B cell (primary cell): ENCODE measurements around the gene ACAA2. TPM values are rescaled to one million over a fixed set of nuclear protein-coding genes. Genes with fewer than 3 reads are reported as not detected.

Experiments
- ATAC-seq: fragments of 200-7000 bp; cut with Tn5 transposase; one replicate; pipeline ENCODE4 v1.10.0; 2021; ENCODE audit warnings: low read depth, mild to moderate bottlenecking, moderate number of reproducible peaks, moderate library complexity
- CTCF ChIA-PET: fragments of 350-600 bp; sonication (Branson Sonifier 250); formaldehyde crosslinking; loops from one replicate; lab custom pipeline; 2021; ENCODE audit warnings: antibody characterized with exemption, inconsistent platforms; lab: Charles Lee
- POLR2A ChIA-PET: fragments of 350-600 bp; sonication (Branson Sonifier 250); formaldehyde crosslinking; loops from one replicate; lab custom pipeline; 2021; ENCODE audit warnings: antibody characterized with exemption; lab: Charles Lee
- DNase-seq: peaks from one replicate; pipeline ENCODE4 v3.0.0; 2013
- H2AFZ ChIP-seq: 2 replicates; pipeline ENCODE4 v1.6.1; 2012; ENCODE audit warnings: mild to moderate bottlenecking, low read depth, low read length; ENCODE audit not compliant: insufficient read depth, poor library complexity, severe bottlenecking
- H3K27ac ChIP-seq, 2 donors: 1 replicate in 1 of 2; 2 replicates in 1 of 2; pipeline ENCODE4 v1.5.1; 2012 to 2013; ENCODE audit warnings: low read length in 2 of 2, mild to moderate bottlenecking in 2 of 2, moderate library complexity in 1 of 2
- H3K27me3 ChIP-seq, 4 experiments: fragments of 200-600 bp in 1 of 4; sonication (generic) in 1 of 4; replicated peaks in 1 of 4; 1 replicate in 2 of 4; 2 replicates in 2 of 4; pipeline versions ENCODE4 v1.6.1 to v1.7.0; 2013 to 2016; ENCODE audit warnings: low read length in 3 of 4, mild to moderate bottlenecking in 2 of 4, mixed read lengths in 1 of 4, moderate library complexity in 1 of 4; ENCODE audit not compliant: insufficient read depth in 4 of 4, control insufficient read depth in 3 of 4; ENCODE audit errors: control extremely low read depth in 1 of 4
- H3K36me3 ChIP-seq, 2 experiments: replicated peaks in 1 of 2; 1 replicate in 1 of 2; 2 replicates in 1 of 2; pipeline versions ENCODE4 v1.6.1 to v1.7.1; 2013; ENCODE audit warnings: low read length in 1 of 2; ENCODE audit not compliant: insufficient read depth in 2 of 2, control insufficient read depth in 1 of 2; ENCODE audit errors: control extremely low read depth in 1 of 2, extremely low read depth in 1 of 2
- H3K4me1 ChIP-seq, 2 donors: fragments of 200-600 bp in 1 of 2; sonication (generic) in 1 of 2; 1 replicate in 1 of 2; 2 replicates in 1 of 2; pipeline versions ENCODE4 v1.5.1 to v1.6.1; 2013 to 2017; ENCODE audit warnings: low read length in 2 of 2; ENCODE audit not compliant: control insufficient read depth in 2 of 2, insufficient read depth in 2 of 2
- H3K4me2 ChIP-seq: replicated peaks from 2 replicates; pipeline ENCODE3; 2012; ENCODE audit warnings: mild to moderate bottlenecking, low read depth, low read length; ENCODE audit not compliant: poor library complexity, severe bottlenecking
- H3K4me3 ChIP-seq, 5 experiments: fragments of 200-600 bp in 1 of 5; sonication (generic) in 1 of 5; 1 replicate in 3 of 5; 2 replicates in 2 of 5; pipeline versions ENCODE4 v1.5.1 to v1.7.0; 2011 to 2016; ENCODE audit warnings: low read length in 4 of 5, mild to moderate bottlenecking in 4 of 5, low read depth in 2 of 5, control low read depth in 1 of 5, moderate library complexity in 1 of 5; ENCODE audit not compliant: insufficient read depth in 1 of 5; ENCODE audit errors: control extremely low read depth in 1 of 5, extremely low read depth in 1 of 5
- H3K79me2 ChIP-seq: fragments of 200-600 bp; sonication (generic); one replicate; pipeline ENCODE4 v1.6.0; 2016; ENCODE audit warnings: low read length; ENCODE audit not compliant: control insufficient read depth, insufficient read depth
- H3K9ac ChIP-seq: fragments of 200-600 bp; sonication (generic); 2 replicates; pipeline ENCODE4 v1.6.1; 2017; ENCODE audit warnings: mild to moderate bottlenecking, low read length, moderate library complexity
- H3K9me3 ChIP-seq, 3 donors: one replicate each; pipeline versions ENCODE4 v1.6.1 to v1.7.1; 2013; ENCODE audit warnings: low read length in 2 of 3; ENCODE audit not compliant: control insufficient read depth in 2 of 3, insufficient read depth in 1 of 3; ENCODE audit errors: control extremely low read depth in 1 of 3
- H4K20me1 ChIP-seq: 2 replicates; pipeline ENCODE4 v1.6.0; 2012; ENCODE audit warnings: mild to moderate bottlenecking, low read length; ENCODE audit not compliant: insufficient read depth, control insufficient read depth, poor library complexity, severe bottlenecking
- H3K27ac Mint-ChIP-seq: one replicate; pipeline ENCODE4 v1.8.0; 2021; ENCODE audit warnings: mixed read lengths
- H3K27me3 Mint-ChIP-seq: one replicate; pipeline ENCODE4 v1.8.0; 2021; ENCODE audit warnings: mixed read lengths
- H3K4me1 Mint-ChIP-seq: one replicate; pipeline ENCODE4 v1.8.0; 2021; ENCODE audit warnings: mixed read lengths
- H3K4me3 Mint-ChIP-seq: one replicate; pipeline ENCODE4 v1.8.0; 2021; ENCODE audit warnings: mixed read lengths
- H3K9me3 Mint-ChIP-seq: one replicate; pipeline ENCODE4 v1.8.0; 2022; ENCODE audit warnings: mixed read lengths; ENCODE audit not compliant: insufficient read depth
- CTCF ChIP-seq: fragments of 200-600 bp; IDR thresholded peaks from one replicate; pipeline ENCODE4 v1.8.0; 2022; ENCODE audit warnings: antibody characterized with exemption, mild to moderate bottlenecking
- EZH2 ChIP-seq: IDR thresholded peaks from 2 replicates; pipeline ENCODE4 v1.6.1; 2012; ENCODE audit warnings: borderline replicate concordance, low read depth, mild to moderate bottlenecking, moderate library complexity, low read length; ENCODE audit not compliant: insufficient read depth, poor library complexity, severe bottlenecking
- WGBS: methylation state at CpG from one replicate; pipeline ENCODE4 v1.1.5; 2013; ENCODE audit warnings: missing lambda C conversion rate; ENCODE audit not compliant: insufficient coverage; 5-methylcytosine and 5-hydroxymethylcytosine counted together
- intact Hi-C: fragments of 100-400 bp; cut with micrococcal nuclease; formaldehyde crosslinking; loops from one replicate; pipeline ENCODE4 v1.10.0; 2022
- polyA plus RNA-seq: library from polyadenylated mRNA; depleted of rRNA; stranded (reverse); fragments of >200 nt; gene quantifications from 2 replicates; pipeline ENCODE4 v1.2.3, GENCODE V29; 2012
- total RNA-seq, 2 donors: library from RNA; stranded (reverse); fragments of 120-200 nt in 1 of 2; gene quantifications; 1 replicate in 1 of 2; 2 replicates in 1 of 2; pipeline versions ENCODE4 v1.2.3 to v1.2.4, GENCODE V29; 2013 to 2022

Gene ACAA2
- total and polyA plus RNA-seq, 2 donors (not counting 1 experiment from before 2014, with no cell fraction given): 10.6 to 25.0 TPM

- no peaks in the 10 kb centered on the region for H3K36me3 ChIP-seq
- POLR2A ChIA-PET: no interaction called here
- no peaks in the 10 kb centered on the region for H3K9me3 ChIP-seq
- Mint-ChIP-seq H3K9me3 (no peaks in the 10 kb centered on the region), H3K27ac (no peak overlapping the region), H3K4me3 (no peak overlapping the region), H3K27me3 (no peaks in the 10 kb centered on the region), H3K4me1 (peaks cover 13% of the 10 kb centered on the region)
- no peak overlapping the region for H3K9ac ChIP-seq
- CTCF ChIA-PET: no interaction called here
- no peaks in the 10 kb centered on the region for H4K20me1 ChIP-seq
- WGBS: no CpG with 5 or more reads among the region's 5 CpGs
- H3K79me2 ChIP-seq: peaks cover 8% of the 10 kb centered on the region
- no peak overlapping the region for H3K4me2 ChIP-seq
- no peaks in the 10 kb centered on the region for H3K27me3 ChIP-seq
- no peak overlapping the region for H3K4me3 ChIP-seq
- no peak overlapping the region for H2AFZ ChIP-seq
- TF ChIP-seq EZH2 (no peak), CTCF (no peak)
- DNase-seq: no peak
- H3K4me1 ChIP-seq: peaks cover 5 to 6% of the 10 kb centered on the region in 2 donors
- ATAC-seq: no peak
- intact Hi-C loops: no loop called here
- H3K27ac ChIP-seq: no peak overlapping the region
These were observed 4.6 kb upstream of the ACAA2 start for GRCh38 chr18:49817947-49818346.

- DNase-seq (no peak), ATAC-seq (no peak)
- no peak for TF ChIP-seq EZH2
- TF ChIP-seq CTCF: no peak
- Histone ChIP-seq H3K27ac (no peak overlapping the region), H4K20me1 (no peaks in the 10 kb centered on the region), H3K79me2 (peaks cover 27% of the 10 kb centered on the region), H3K4me2 (no peak overlapping the region), H3K9me3 (no peaks in the 10 kb centered on the region), H3K4me3 (no peak overlapping the region), H3K4me1 (peaks cover 15% of the 10 kb centered on the region in 2 donors), H3K27me3 (no peaks in the 10 kb centered on the region), H3K9ac (no peak overlapping the region), H2AFZ (no peak overlapping the region), H3K36me3 (no peaks in the 10 kb centered on the region)
- Mint-ChIP-seq H3K4me1 (peaks cover 26% of the 10 kb centered on the region), H3K9me3 (no peaks in the 10 kb centered on the region), H3K27me3 (no peaks in the 10 kb centered on the region), H3K27ac (no peak overlapping the region), H3K4me3 (no peak overlapping the region)
- WGBS: no CpG with 5 or more reads among the region's 4 CpGs
- intact Hi-C loops: no loop called here
- ChIA-PET POLR2A (no interaction called here), CTCF (no interaction called here)
These were observed 2.6 kb upstream of the ACAA2 start for GRCh38 chr18:49815927-49816326.
